DOHH2 (cell line): ENCODE data around the gene CHCHD6.

Experiments used
- H3F3A ChIP-seq: fragments of 200-600 bp; sonication (generic), shearing (Covaris generic); 2 replicates; pipeline ENCODE4 v1.6.0; 2016; ENCODE audit warnings: antibody characterized with exemption, mild to moderate bottlenecking; ENCODE audit not compliant: control insufficient read depth, insufficient read depth
- H3K27ac ChIP-seq: fragments of 200-600 bp; sonication (generic); 2 replicates; pipeline ENCODE4 v1.5.1; 2014; ENCODE audit warnings: low read depth, mild to moderate bottlenecking, low read length, moderate library complexity
- H3K27me3 ChIP-seq: fragments of 200-600 bp; sonication (generic); 2 replicates; pipeline ENCODE4 v1.6.1; 2014; ENCODE audit warnings: mild to moderate bottlenecking, low read length, mixed read lengths; ENCODE audit not compliant: control insufficient read depth
- H3K36me3 ChIP-seq: fragments of 200-600 bp; sonication (generic); 2 replicates; pipeline ENCODE4 v1.6.1; 2014; ENCODE audit warnings: mild to moderate bottlenecking, low read length, moderate library complexity, mixed read lengths; ENCODE audit not compliant: control insufficient read depth
- H3K4me1 ChIP-seq: fragments of 200-600 bp; sonication (generic); 2 replicates; pipeline ENCODE4 v1.6.1; 2014; ENCODE audit warnings: mild to moderate bottlenecking, low read length, mixed read lengths; ENCODE audit not compliant: control insufficient read depth
- H3K4me2 ChIP-seq: fragments of 200-600 bp; sonication (generic); 2 replicates; pipeline ENCODE4 v1.6.0; 2014; ENCODE audit warnings: mild to moderate bottlenecking, low read length, moderate library complexity
- H3K4me3 ChIP-seq: fragments of 200-600 bp; sonication (generic); 2 replicates; pipeline ENCODE4 v1.5.1; 2014; ENCODE audit warnings: mild to moderate bottlenecking, low read length, mixed read lengths
- H3K79me2 ChIP-seq: fragments of 200-600 bp; sonication (generic); 2 replicates; pipeline ENCODE4 v1.6.1; 2014; ENCODE audit warnings: mild to moderate bottlenecking, low read length, mixed read lengths; ENCODE audit not compliant: control insufficient read depth
- H3K9me2 ChIP-seq: fragments of 200-600 bp; sonication (generic); replicated peaks from 2 replicates; pipeline ENCODE4 v1.6.1; 2014; ENCODE audit warnings: mild to moderate bottlenecking, low read length, mixed read lengths; ENCODE audit not compliant: control insufficient read depth
- H3K9me3 ChIP-seq: fragments of 200-600 bp; sonication (generic); 2 replicates; pipeline ENCODE4 v1.6.1; 2014; ENCODE audit warnings: antibody characterized with exemption, low read length, mixed read lengths; ENCODE audit not compliant: control insufficient read depth, insufficient read depth
- H4K20me1 ChIP-seq: fragments of 200-600 bp; sonication (generic); 2 replicates; pipeline ENCODE4 v1.6.0; 2014; ENCODE audit warnings: low read depth, mild to moderate bottlenecking, antibody characterized with exemption, low read length, moderate library complexity; ENCODE audit not compliant: control insufficient read depth, insufficient read depth
- EZH2phosphoT487 ChIP-seq: fragments of 200-600 bp; sonication (generic); IDR thresholded peaks from 2 replicates; pipeline ENCODE4 v1.6.1; 2017; ENCODE audit warnings: borderline replicate concordance, mild to moderate bottlenecking, antibody characterized with exemption, low read length, moderate library complexity, mixed read lengths
- TF ChIP-seq, protein P1 (sequence below): fragments of 200-600 bp; sonication (generic); IDR thresholded peaks from one replicate; pipeline ENCODE4 v1.5.1; 2014; ENCODE audit warnings: antibody characterized with exemption, mild to moderate bottlenecking, low read depth, low read length; ENCODE audit not compliant: poor library complexity, severe bottlenecking

The CHCHD6 gene

GRCh38 chr3:126850370-126851085 is 146.5 kb downstream of the CHCHD6 start:
- H3K4me3 ChIP-seq, result no peak overlapping the region
- no peaks in the 10 kb centered on the region for H3K79me2 ChIP-seq
- no peak overlapping the region for H3K4me2 ChIP-seq
- no peaks in the 10 kb centered on the region for H3K9me3 ChIP-seq
- no peak overlapping the region for H3K27ac ChIP-seq
- no peaks in the 10 kb centered on the region for H3K9me2 ChIP-seq
- H3F3A ChIP-seq, result no peaks in the 10 kb centered on the region
- H3K27me3 ChIP-seq, result no peaks in the 10 kb centered on the region
- TF ChIP-seq, protein P1, sequence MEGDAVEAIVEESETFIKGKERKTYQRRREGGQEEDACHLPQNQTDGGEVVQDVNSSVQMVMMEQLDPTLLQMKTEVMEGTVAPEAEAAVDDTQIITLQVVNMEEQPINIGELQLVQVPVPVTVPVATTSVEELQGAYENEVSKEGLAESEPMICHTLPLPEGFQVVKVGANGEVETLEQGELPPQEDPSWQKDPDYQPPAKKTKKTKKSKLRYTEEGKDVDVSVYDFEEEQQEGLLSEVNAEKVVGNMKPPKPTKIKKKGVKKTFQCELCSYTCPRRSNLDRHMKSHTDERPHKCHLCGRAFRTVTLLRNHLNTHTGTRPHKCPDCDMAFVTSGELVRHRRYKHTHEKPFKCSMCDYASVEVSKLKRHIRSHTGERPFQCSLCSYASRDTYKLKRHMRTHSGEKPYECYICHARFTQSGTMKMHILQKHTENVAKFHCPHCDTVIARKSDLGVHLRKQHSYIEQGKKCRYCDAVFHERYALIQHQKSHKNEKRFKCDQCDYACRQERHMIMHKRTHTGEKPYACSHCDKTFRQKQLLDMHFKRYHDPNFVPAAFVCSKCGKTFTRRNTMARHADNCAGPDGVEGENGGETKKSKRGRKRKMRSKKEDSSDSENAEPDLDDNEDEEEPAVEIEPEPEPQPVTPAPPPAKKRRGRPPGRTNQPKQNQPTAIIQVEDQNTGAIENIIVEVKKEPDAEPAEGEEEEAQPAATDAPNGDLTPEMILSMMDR, result no peak
- TF ChIP-seq EZH2phosphoT487, result no peak
- H4K20me1 ChIP-seq, result no peaks in the 10 kb centered on the region
- no peaks in the 10 kb centered on the region for H3K4me1 ChIP-seq
- H3K36me3 ChIP-seq, result no peaks in the 10 kb centered on the region

- H3K9me2 ChIP-seq, result no peaks in the 10 kb centered on the region
- H3K36me3 ChIP-seq, result no peaks in the 10 kb centered on the region
- H4K20me1 ChIP-seq, result no peaks in the 10 kb centered on the region
- H3K4me1 ChIP-seq, result no peaks in the 10 kb centered on the region
- no peaks in the 10 kb centered on the region for H3K79me2 ChIP-seq
- no peak overlapping the region for H3K4me3 ChIP-seq
- H3K9me3 ChIP-seq, result no peaks in the 10 kb centered on the region
- H3K27ac ChIP-seq, result no peak overlapping the region
- H3K4me2 ChIP-seq, result no peak overlapping the region
- TF ChIP-seq EZH2phosphoT487, result no peak
- TF ChIP-seq, protein P1, result no peak
- no peaks in the 10 kb centered on the region for H3F3A ChIP-seq
- no peaks in the 10 kb centered on the region for H3K27me3 ChIP-seq
Measured at GRCh38 chr3:126851382-126851781, 147.3 kb downstream of the CHCHD6 start.

DNA sequence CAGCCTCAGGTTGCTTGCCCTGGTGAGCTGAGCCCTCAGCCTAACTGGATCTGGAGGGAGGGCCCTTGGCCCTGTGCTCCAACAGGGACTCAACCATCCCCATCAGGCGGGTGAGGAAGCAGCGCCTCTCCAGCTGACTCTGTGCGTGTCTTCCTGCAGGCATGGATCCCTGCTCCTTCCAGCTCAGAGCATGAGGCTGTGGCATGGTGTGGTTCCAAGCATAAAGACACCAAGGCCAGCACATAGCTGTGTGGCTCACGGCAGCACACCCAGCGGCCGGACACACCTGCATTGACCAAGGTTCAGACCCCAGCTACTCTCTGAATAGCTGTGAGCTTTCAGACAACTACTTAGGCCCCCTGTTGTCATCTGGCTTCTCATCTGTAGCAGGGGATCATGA is 147.9 kb downstream of the CHCHD6 start:
- H3K4me2 ChIP-seq, result no peak overlapping the region
- no peak for TF ChIP-seq EZH2phosphoT487
- H3F3A ChIP-seq, result no peaks in the 10 kb centered on the region
- no peak overlapping the region for H3K27ac ChIP-seq
- no peak overlapping the region for H3K4me3 ChIP-seq
- no peaks in the 10 kb centered on the region for H4K20me1 ChIP-seq
- H3K79me2 ChIP-seq, result no peaks in the 10 kb centered on the region
- no peaks in the 10 kb centered on the region for H3K9me3 ChIP-seq
- no peaks in the 10 kb centered on the region for H3K36me3 ChIP-seq
- H3K9me2 ChIP-seq, result no peaks in the 10 kb centered on the region
- no peaks in the 10 kb centered on the region for H3K27me3 ChIP-seq
- H3K4me1 ChIP-seq, result no peaks in the 10 kb centered on the region

- Histone ChIP-seq H3K9me2 (no peaks in the 10 kb centered on the region), H3F3A (no peaks in the 10 kb centered on the region), H4K20me1 (no peaks in the 10 kb centered on the region), H3K9me3 (no peaks in the 10 kb centered on the region), H3K79me2 (no peaks in the 10 kb centered on the region), H3K27ac (no peak overlapping the region), H3K4me2 (no peak overlapping the region), H3K27me3 (no peaks in the 10 kb centered on the region), H3K36me3 (no peaks in the 10 kb centered on the region), H3K4me1 (no peaks in the 10 kb centered on the region), H3K4me3 (no peak overlapping the region)
- TF ChIP-seq, protein P1, result no peak
- no peak for TF ChIP-seq EZH2phosphoT487
Measured at GRCh38 chr3:126852511-126852910, 148.5 kb downstream of the CHCHD6 start.
